HG03095 (cell line): Measurements from ENCODE around the gene ANK3.

Source experiments
- ATAC-seq: cut with Tn5 transposase; IDR thresholded peaks from one replicate; pipeline ENCODE4 v1.9.1; 2021; ENCODE audit warnings: moderate library complexity; ENCODE audit not compliant: unreplicated experiment

Gene ANK3

DNA sequence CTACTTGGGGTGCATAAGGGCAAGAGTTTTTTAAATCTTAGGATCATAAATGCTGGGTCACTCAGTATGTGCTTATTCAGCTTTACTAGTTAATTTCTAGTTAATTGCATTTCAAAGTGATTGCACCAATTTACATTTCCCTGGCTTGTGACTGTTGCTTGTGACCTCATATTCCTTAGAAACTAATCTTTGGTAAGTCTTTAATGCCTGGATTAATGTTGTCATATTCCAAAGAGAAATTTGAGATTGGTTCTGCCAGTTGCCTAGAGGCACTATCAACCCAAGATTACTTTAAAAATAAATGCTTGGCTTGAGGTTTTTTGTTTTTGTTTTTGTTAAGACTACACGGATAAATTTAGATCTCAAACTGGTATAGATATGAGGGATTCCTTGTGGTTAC is 103.1 kb downstream of the ANK3 start:
- no peak for ATAC-seq

- ATAC-seq, result no peak
Observed at GRCh38 chr10:60283397-60283796, 106.3 kb downstream of the ANK3 start.

- ATAC-seq, result no peak
Observed at GRCh38 chr10:60282771-60283353, 106.8 kb downstream of the ANK3 start.

GRCh38 chr10:60281792-60282353 is 107.8 kb downstream of the ANK3 start:
- no peak for ATAC-seq

DNA sequence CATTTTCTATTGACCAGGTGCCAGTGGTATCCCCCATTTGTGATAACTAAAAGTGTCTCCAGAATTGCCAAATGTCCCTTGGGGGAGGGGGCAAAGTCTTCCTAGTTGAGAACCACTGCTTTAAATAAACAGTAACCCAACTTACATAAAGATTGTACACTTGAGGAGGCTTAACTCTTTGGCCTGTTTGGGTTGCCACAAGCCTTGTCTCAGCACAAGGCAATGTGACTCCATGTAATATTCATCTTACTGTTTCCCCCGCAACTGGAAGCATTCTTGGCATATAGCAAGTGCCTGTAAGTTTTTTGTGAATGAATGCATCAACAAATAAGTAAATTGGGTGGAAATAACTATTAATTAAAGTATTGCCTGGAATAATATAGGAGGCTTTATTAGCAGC is 108.3 kb downstream of the ANK3 start:
- no peak for ATAC-seq

- no peak for ATAC-seq
Observed at GRCh38 chr10:60280475-60280874, 109.2 kb downstream of the ANK3 start.

DNA sequence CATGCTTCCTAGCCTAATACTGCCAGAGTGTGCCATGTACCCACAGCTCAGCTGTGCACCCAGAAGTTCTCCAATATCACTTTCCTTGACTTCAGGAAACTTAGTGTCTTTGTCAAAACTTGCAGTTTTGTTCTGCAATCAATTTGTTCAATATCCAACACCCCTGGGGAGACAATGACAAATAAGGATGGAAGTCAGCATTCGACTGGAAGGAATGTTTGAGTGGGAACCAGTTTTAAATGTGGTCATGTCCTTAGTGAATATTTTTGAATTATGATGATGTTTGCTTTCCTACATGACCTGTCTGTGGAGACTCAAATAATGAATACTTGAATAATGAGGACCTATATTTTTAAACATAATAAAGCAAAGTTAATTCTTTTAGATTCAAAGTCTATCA is 112.0 kb downstream of the ANK3 start:
- no peak for ATAC-seq

DNA sequence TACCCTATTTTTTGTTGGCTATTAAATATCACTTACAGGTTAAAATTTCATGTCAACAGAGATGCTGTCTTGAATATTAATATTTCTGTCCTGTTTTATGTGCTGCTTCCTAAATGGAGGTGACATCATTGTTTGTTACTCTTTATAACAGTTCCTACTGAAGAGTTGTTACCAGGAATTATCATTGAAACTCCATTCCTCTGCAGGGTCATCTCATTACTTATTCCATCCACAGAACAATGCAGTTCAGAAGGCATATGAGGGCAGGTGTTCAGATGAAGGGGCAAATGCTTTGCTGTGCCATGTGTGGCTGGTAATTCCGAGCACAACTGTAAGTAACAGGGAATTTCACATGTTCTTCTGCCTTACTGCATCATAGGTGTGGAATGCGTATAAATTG is 113.4 kb downstream of the ANK3 start:
- ATAC-seq, result no peak

DNA sequence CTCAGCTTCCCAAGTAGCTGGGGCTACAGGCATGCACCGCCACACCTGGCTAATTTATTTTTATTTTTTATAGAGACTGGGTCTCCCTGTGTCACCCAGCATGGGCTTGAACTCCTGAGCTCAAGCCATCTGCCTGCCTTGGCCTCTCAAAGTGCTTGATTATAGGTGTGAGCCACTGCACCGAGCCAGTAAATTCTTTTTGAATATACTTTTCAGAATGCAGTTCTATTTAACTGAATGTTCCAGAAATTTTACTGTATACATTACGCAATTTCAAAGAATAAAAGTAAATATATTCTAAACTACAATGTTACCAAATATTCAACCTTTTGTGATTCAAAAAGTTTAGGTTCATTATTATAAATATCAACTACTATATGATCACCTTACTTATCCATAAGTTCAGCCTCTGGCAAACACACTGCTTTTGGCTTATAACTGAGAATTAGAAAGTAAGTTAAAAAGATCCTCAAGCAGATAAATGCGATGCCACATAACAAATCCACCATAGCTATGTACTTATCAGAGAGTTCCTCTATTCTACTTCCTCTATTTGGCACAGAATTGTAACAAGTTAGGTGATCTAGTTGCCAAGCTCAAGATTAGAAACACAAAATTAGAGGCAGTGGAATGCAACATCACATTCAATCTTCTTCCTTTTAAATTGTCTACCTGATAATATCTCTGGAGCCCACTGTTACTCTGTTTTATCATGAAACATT is 118.2 kb downstream of the ANK3 start:
- ATAC-seq, result no peak

DNA sequence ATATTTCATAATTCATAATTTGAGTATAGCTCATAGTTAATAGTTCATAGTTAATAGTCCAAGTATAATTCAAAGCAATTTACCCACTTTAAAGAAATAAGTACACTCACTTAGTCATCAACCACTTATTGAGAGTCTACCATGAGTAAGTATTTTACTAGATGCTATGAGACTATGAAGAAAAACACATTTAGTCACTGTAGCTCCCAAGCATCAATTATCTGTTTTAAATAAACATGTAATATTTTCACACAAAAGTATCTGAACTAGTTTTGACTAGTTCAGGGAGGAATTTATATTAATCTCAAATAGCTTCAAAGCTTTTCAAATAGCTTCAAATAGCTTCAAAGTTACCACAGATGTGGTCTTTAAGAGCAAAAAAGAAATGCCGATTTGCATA is 119.2 kb downstream of the ANK3 start:
- no peak for ATAC-seq

DNA sequence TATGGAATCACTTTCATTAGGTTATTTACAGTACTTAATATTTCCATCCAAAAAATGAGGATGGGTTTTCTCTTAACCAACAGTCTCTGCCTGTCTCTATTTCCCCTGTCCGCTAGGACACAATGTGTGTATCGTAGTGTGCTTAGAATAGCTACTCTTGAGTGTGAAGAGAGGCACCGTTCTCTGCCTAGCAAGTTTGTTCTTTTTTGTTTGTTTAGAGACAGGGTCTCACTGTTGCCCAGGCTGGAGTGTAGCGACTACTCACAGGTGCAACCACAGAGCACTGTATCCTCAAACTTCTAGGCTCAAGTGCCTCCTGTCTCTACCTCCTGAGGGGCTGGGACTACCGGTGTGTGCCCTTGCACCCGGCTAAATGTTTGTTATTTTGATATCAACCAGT is 121.9 kb downstream of the ANK3 start:
- no peak for ATAC-seq

DNA sequence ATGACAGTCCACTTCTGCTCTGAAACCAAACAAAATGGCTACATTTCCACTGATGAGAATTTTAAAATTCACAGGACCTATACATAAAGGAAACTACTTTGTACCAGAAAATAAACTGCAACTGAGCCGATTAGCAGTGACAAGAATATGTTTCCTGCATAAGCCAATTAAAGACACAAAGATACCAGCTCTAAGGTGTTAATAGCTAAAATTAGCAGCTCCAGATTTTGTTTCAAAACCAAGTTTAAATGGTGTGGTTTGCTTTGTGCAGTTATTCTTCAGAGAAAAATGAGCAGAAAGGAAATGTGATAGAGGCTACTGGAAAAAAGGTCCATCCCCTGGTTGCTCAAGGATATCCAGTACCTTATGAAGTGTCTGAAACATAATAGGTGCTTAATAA is 123.2 kb downstream of the ANK3 start:
- no peak for ATAC-seq

DNA sequence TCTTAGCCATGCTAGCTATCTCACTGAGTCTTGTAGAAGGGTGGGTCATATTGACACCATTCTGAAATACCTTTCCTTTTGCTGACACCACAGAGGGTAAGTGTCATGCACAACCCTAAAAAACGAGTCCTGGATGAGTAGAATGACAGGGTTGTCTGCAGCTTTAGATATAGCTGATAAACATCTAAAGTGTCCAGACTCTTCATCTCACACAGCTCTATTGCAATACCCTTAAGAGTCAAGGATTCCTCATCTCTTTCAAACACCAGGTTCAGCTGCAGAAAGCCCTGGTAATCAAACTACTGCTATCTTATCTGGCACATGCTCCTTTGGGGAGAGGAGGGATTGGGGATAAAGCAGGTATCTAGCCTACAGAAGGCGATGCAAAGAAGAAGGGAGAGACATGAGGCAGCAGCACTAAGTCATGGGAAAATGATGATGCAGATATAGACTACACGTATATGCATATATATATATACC is 127.0 kb downstream of the ANK3 start:
- no peak for ATAC-seq

GRCh38 chr10:60260321-60260720 is 129.4 kb downstream of the ANK3 start:
- ATAC-seq, result no peak

DNA sequence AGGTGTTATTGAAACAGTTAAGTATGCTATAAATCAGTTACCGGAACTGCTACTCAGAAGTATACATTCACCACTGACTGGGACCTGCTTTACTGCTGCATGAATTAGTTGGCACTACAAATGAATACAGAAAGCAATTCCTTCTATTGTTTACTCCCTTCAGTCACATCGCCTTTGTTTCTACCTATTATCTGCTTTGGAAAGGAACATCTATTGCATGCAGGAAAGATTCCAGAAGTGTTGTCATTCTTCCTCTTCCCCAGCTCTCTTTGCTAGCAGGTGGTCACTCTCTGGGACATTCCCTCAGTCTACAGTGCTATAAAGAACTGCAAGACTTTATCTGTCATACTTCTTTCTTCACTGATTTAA is 131.3 kb downstream of the ANK3 start:
- ATAC-seq, result no peak

DNA sequence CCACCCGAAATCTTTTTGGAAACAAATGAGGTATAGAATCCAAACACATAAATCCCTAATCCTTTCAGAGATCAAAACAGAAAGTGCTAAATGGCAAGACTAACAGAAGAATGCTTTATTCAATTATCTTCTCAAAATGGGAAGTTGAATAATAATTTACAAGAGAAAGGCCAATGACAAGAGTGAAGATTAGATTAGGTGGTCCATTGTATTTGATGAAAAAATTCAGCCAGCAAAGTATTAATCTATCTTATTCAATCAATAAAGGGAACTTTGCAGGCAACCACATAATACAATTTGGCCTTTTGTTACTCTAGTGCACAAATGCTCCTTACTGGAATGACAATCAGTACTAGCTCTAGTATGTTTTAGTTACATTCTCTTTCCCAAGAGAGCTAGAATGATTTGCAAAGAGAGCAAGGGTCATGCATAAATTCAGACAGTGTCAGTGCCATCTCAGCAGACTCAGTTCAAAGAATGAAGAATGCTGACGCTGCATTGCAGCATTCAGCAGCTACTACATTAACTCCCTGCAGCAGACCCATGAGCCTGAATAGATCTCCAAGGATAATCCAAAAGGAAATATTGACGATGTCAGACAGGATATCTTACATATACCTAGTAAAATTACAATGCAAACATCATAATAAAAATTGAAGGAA is 131.8 kb downstream of the ANK3 start:
- ATAC-seq, result no peak

GRCh38 chr10:60254776-60255175 is 134.9 kb downstream of the ANK3 start:
- ATAC-seq, result no peak

DNA sequence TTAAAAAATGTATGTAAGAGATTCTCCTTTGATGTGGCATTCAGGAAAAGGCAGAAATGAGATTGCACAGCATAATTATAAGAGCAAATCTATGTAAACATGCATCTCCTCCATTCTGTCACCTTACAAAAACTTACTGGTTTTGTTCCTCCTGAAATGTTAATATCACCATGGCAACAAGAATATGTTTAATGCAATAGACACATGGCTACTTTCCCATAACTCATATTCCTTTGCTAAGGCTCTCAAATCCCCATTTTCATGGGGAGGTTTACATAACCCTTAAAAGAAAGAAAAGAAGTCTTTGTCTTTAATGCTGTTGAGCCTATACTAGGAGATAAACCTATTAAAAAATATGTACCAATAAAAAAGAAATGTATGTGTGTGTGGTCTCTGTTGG is 136.2 kb downstream of the ANK3 start:
- ATAC-seq, result no peak

GRCh38 chr10:60252688-60253087 is 137.0 kb downstream of the ANK3 start:
- ATAC-seq, result no peak

- no peak for ATAC-seq
Observed at GRCh38 chr10:60246382-60246781, 143.3 kb downstream of the ANK3 start.

DNA sequence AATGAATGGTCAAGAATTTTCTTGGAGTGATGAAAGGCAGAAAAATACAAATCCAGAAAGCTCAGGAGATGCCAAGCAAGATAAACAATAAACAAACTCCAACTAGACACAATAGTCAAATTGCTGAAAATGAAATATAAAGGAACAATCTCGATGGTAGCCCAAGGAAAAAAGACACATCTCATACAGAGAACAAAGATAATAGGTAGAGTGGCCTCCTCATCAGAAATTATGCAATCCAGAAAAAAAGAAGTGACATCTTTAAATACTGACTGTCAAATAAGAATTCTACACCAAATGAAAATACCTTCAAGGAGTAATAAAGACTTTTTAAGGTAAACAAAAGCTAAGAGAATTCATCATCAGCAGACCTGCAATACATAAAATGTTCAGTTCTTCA is 150.4 kb downstream of the ANK3 start:
- no peak for ATAC-seq

- no peak for ATAC-seq
Observed at GRCh38 chr10:60238759-60239100, 150.9 kb downstream of the ANK3 start.
